ENCODE results near the gene MED13L. TPM values are rescaled to one million over a fixed set of nuclear protein-coding genes. Genes with fewer than 3 reads are reported as not detected.

The MED13L gene
- total RNA-seq, 1 donor from 2014 or later: 141 TPM

- no peak overlapping the region for H3K4me3 Mint-ChIP-seq (ENCODE audit: low read depth)
- H3K27ac Mint-ChIP-seq: no peak overlapping the region
- DNase-seq (ENCODE audit: low spot score, unreplicated experiment): no peak
- no peak for TF ChIP-seq CTCF (IDR thresholded peaks at IDR 0.05; ENCODE audit: unreplicated experiment)
- H3K9me3 Mint-ChIP-seq (ENCODE audit: low read depth): peaks cover 3% of the 10 kb centered on the region
- H3K27me3 Mint-ChIP-seq: peaks cover 6% of the 10 kb centered on the region
- no peaks in the 10 kb centered on the region for H3K36me3 Mint-ChIP-seq (ENCODE audit: insufficient read depth)
- H3K4me1 Mint-ChIP-seq (ENCODE audit: low read depth): no peaks in the 10 kb centered on the region
Measured at GRCh38 chr12:115910057-115910456, 367.4 kb downstream of the MED13L start.

Small RNA genes lying within 50 kb of the gene (microRNA-seq; reads per million reads assigned to microRNA genes)
- not detected for gene MIR620 (ENCODE audit: borderline number of aligned reads, unreplicated experiment)
